Measurements from ENCODE around the gene SIGLEC7.

Gene SIGLEC7

GRCh38 chr19:51195616-51196015, 53.5 kb downstream of the SIGLEC7 start:
- Histone ChIP-seq H3K4me1 (ENCODE audit: control insufficient read depth, insufficient read depth, low read length, poor library complexity, severe bottlenecking) (no peaks in the 10 kb centered on the region), H3K4me3 (ENCODE audit: insufficient read depth, low read depth, low read length, poor library complexity, severe bottlenecking) (no peak overlapping the region), H3K27me3 (replicated peaks; ENCODE audit: control insufficient read depth, insufficient read depth, low read length, poor library complexity, severe bottlenecking) (no peaks in the 10 kb centered on the region), H3K27ac (ENCODE audit: insufficient read depth, low read length, poor library complexity, severe bottlenecking) (no peak overlapping the region), H3K36me3 (ENCODE audit: control insufficient read depth, insufficient read depth, low read length) (no peaks in the 10 kb centered on the region), H3K9me3 (ENCODE audit: control insufficient read depth, low read length) (no peaks in the 10 kb centered on the region)
- DNase-seq, result no peak

GRCh38 chr19:51196181-51196580, 54.1 kb downstream of the SIGLEC7 start:
- Histone ChIP-seq H3K27ac (ENCODE audit: insufficient read depth, low read length, poor library complexity, severe bottlenecking) (no peak overlapping the region), H3K4me3 (ENCODE audit: insufficient read depth, low read depth, low read length, poor library complexity, severe bottlenecking) (no peak overlapping the region), H3K36me3 (ENCODE audit: control insufficient read depth, insufficient read depth, low read length) (no peaks in the 10 kb centered on the region), H3K4me1 (ENCODE audit: control insufficient read depth, insufficient read depth, low read length, poor library complexity, severe bottlenecking) (no peaks in the 10 kb centered on the region), H3K27me3 (replicated peaks; ENCODE audit: control insufficient read depth, insufficient read depth, low read length, poor library complexity, severe bottlenecking) (no peaks in the 10 kb centered on the region), H3K9me3 (ENCODE audit: control insufficient read depth, low read length) (no peaks in the 10 kb centered on the region)
- no peak for DNase-seq

GRCh38 chr19:51198641-51199040, 56.5 kb downstream of the SIGLEC7 start:
- DNase-seq, result no peak
- no peaks in the 10 kb centered on the region for H3K36me3 ChIP-seq (ENCODE audit: control insufficient read depth, insufficient read depth, low read length)
- H3K4me3 ChIP-seq (ENCODE audit: insufficient read depth, low read depth, low read length, poor library complexity, severe bottlenecking), result no peak overlapping the region
- H3K9me3 ChIP-seq (ENCODE audit: control insufficient read depth, low read length), result no peaks in the 10 kb centered on the region
- H3K27ac ChIP-seq (ENCODE audit: insufficient read depth, low read length, poor library complexity, severe bottlenecking), result no peak overlapping the region
- H3K4me1 ChIP-seq (ENCODE audit: control insufficient read depth, insufficient read depth, low read length, poor library complexity, severe bottlenecking), result no peaks in the 10 kb centered on the region
- peaks cover 5% of the 10 kb centered on the region for H3K27me3 ChIP-seq (replicated peaks; ENCODE audit: control insufficient read depth, insufficient read depth, low read length, poor library complexity, severe bottlenecking)

- H3K27me3 ChIP-seq (replicated peaks; ENCODE audit: control insufficient read depth, insufficient read depth, low read length, poor library complexity, severe bottlenecking), result peaks cover 5% of the 10 kb centered on the region
- no peak overlapping the region for H3K27ac ChIP-seq (ENCODE audit: insufficient read depth, low read length, poor library complexity, severe bottlenecking)
- H3K9me3 ChIP-seq (ENCODE audit: control insufficient read depth, low read length), result no peaks in the 10 kb centered on the region
- H3K36me3 ChIP-seq (ENCODE audit: control insufficient read depth, insufficient read depth, low read length), result no peaks in the 10 kb centered on the region
- H3K4me3 ChIP-seq (ENCODE audit: insufficient read depth, low read depth, low read length, poor library complexity, severe bottlenecking), result no peak overlapping the region
- no peaks in the 10 kb centered on the region for H3K4me1 ChIP-seq (ENCODE audit: control insufficient read depth, insufficient read depth, low read length, poor library complexity, severe bottlenecking)
- DNase-seq, result no peak
These were observed 58.1 kb downstream of the SIGLEC7 start for GRCh38 chr19:51200071-51200666.

- H3K27me3 ChIP-seq (replicated peaks; ENCODE audit: control insufficient read depth, insufficient read depth, low read length, poor library complexity, severe bottlenecking), result peaks cover 5% of the 10 kb centered on the region
- no peak overlapping the region for H3K27ac ChIP-seq (ENCODE audit: insufficient read depth, low read length, poor library complexity, severe bottlenecking)
- H3K36me3 ChIP-seq (ENCODE audit: control insufficient read depth, insufficient read depth, low read length), result no peaks in the 10 kb centered on the region
- no peaks in the 10 kb centered on the region for H3K4me1 ChIP-seq (ENCODE audit: control insufficient read depth, insufficient read depth, low read length, poor library complexity, severe bottlenecking)
- H3K9me3 ChIP-seq (ENCODE audit: control insufficient read depth, low read length), result no peaks in the 10 kb centered on the region
- H3K4me3 ChIP-seq (ENCODE audit: insufficient read depth, low read depth, low read length, poor library complexity, severe bottlenecking), result no peak overlapping the region
- no peak for DNase-seq
These were observed 59.6 kb downstream of the SIGLEC7 start for GRCh38 chr19:51201712-51202111.

All from effector memory CD4-positive, alpha-beta T cell (primary cell).